Activated CD4-positive, CD25-positive, alpha-beta regulatory T cell (primary cell): ENCODE results near the gene C9orf43.
"Not testable (repeated sequence)": the region's sequence is repeated elsewhere in the genome, so short reads cannot be mapped to it uniquely, and the experiment has no call there.

Experiments used
- DNase-seq, 4 experiments: peaks; one replicate each; lab custom pipeline; 2025; lab: John Stamatoyannopoulos, UW

Gene C9orf43, protein sequence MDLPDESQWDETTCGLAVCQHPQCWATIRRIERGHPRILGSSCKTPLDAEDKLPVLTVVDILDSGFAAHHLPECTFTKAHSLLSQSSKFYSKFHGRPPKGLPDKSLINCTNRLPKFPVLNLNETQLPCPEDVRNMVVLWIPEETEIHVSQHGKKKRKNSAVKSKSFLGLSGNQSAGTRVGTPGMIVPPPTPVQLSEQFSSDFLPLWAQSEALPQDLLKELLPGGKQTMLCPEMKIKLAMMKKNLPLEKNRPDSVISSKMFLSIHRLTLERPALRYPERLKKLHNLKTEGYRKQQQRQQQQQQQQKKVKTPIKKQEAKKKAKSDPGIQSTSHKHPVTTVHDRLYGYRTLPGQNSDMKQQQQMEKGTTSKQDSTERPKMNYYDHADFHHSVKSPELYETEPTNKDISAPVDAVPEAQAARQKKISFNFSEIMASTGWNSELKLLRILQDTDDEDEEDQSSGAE

DNA sequence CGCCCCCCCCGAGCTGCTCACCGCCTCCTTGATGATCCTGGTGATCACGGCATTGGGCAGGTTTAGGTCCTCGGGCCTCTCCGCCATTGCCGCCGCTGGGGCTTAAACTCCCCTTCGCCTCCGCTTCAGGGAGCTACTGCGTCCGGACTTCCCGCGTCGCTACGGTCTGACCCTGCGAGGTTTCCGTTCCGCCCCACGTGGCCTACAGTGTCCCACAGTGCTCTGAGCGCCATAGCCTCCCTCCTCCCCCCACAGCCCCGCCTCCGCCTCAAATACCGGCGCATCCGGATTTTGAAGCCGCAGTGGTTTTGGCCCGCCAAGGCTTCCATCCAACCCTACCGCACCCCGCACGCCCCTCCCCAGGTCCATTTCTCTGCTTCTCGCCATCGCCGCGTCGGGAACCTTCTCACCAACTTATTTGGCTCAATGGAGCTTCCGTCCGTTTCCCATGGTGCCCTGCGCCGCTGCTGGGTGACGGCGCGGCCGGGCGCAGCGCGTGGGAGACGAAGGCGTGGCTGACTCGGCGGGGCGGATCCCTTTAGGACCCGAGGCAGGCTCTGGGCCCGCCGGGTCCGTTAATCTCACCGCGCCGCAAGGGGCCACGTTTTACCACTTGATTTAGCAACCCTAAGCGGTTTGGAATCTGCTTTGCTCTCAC is at the start of gene C9orf43, which contains the start of gene POLE3:
Gene C9orf43, plus strand, starts transcription at position 541 of the 658 bp plus-strand sequence. CDS start 2,747 bp downstream, outside the sequence.
Gene POLE3, minus strand, starts transcription at position 469 of the 658 bp plus-strand sequence. Its CDS starts 382 bp downstream, at position 87.
- DNase-seq, result peak; percentile 87 to 94 (median 90)

DNA sequence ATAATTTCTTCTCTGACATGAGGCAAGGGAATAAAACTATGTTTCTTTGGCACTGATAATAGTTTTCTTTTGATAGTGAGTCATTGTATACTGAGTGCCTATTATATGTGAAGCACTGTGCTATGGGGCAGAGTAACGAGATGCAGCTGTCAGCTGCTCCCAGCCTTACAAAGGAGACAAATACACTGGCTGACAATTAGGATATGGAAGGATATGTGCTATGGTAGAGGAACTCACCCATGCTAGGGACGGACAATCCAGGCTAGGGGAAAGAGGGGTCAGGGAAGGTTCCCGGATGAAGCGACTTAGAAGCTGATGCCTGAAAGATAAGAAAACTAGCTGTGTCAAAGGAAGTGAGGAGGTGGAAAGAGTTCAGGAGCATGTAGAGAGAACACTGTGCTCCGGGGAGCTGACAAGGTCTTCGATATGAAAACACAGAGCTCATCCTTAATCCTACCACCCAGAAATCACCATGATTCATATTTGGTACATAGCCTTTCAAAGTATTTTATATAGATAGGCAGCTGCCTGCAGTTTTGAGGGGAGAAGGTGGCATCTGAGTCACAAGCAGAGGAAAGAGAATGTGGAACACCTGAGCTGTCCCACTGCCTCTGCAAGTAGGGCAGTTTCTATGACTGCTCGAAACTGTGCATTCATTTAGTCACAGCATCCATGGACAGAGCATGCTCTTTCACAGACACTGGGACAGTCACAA is 49.1 kb upstream of the C9orf43 start:
- DNase-seq, result no peak

DNA sequence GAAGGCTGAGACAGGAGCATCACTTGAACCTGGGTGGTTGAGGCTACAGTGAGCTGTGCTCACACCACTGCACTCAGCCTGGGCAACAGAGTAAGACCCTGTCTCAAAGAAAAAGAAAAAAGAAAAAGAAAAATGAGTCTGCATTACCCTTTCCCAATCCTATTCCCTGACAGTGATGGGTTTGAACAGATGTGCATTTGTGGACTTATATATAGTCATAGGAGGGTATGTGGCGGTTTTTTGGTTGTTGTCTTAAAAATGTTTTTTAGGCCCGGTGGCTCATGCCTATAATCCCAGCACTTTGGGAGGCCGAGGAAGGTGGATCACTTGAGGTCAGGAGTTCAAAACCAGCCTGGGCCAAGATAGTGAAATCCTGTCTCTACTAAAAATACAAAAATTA is 47.2 kb upstream of the C9orf43 start:
- DNase-seq, result no peak

DNA sequence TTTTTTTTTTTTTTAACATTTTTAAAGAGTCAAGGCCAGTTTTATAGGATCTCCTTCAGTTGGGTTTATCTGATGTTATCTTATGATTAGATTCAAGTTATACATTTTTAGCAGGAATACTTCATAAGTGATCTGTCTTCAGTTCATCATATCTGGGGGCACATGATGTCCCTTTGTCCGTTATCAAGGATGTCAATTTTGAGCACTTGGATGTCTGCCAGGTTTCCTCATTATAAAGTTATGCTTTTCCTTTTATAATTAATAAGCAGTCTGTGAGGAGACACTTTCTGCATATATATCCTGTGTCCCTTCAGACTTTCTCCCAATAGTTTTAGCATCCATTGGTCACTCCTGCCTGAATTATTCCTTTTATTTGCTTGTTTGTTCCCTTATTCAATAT is 45.6 kb upstream of the C9orf43 start:
- DNase-seq, result no peak

DNA sequence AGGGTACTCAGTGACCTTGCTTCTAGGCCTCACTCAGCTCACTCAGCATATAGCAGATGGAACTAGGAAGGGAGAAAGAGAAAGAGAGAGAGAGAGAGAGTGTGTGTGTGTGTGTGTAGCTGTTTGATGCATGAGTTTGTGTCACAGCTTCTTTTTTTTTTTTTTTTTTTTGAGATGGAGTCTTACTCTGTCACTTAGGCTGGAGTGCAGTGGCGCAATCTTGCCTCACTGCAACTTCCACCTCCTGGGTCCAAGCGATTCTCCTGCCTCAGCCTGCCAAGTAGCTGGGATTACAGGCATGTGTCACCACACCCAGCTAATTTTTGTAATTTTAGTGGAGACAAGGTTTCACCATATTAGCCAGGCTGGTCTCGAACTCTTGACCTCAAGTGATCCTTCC is 44.9 kb upstream of the C9orf43 start:
- not testable (repeated sequence) for DNase-seq

DNA sequence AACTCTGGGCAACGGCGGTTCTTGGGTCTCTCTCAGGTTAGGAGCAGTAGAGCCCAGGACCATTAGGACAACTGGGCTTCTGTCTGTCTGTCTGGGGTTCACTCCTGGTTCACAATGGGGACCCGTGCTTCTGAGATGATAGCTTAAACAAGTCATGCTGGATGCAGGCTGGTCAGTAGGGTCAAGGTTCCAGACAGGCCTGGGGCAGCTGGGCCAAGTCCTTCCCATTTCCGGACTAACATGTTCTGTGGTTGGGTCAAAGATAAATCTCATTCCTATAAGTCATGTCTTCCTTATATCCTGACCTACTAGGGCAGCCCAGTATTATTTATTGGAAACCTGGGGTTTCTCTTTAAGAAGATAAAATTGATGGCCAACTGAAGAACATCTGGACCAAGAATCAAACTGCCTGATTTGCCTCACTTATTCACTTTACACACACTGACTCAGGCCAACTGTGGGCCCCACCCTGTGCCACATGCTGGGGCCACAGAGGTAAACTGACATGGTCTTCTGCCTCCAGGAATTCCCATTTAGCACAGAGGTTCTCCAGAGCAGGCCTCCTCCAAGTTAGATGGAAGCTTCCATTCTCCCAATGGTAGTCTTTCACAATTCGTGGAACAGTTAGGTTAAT is 42.1 kb upstream of the C9orf43 start:
- no peak for DNase-seq

DNA sequence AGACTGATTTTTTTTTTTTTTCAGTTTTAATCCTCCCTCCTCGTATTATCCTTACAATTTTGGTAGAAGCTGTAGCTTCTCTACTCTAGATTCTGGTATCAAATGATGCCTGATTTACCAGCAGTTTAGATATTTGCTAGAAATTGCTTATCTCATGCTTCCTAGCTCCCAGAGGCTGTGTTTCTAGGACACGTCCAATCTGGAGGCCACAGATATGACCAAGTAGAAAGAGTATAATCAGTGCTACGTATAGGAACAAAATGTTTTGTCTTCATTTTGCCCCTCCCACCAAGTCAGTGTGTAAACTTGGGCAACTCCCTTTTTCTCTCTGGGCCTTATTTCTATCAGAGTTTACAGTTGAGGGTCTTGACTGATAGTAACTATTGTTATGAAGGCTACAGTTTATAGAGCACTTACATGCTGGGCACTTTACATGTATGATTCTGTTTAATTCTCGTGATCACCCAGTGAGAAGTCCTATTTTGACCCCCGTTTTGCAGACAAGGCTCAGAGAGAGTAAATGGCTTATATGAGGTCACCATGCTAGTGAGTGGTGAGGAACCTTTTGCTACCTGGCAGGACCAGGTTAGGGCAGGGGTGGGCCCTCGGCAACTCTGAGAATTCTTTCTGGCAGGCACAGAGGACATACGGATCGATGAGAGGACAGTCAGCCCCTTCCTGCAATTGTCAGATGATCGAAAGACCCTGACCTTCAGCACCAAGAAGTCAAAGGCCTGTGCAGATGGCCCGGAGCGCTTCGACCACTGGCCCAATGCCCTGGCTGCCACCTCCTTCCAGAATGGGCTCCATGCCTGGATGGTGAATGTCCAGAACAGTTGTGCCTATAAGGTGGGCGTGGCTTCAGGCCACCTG is 41.3 kb upstream of the C9orf43 start:
- DNase-seq, result no peak

DNA sequence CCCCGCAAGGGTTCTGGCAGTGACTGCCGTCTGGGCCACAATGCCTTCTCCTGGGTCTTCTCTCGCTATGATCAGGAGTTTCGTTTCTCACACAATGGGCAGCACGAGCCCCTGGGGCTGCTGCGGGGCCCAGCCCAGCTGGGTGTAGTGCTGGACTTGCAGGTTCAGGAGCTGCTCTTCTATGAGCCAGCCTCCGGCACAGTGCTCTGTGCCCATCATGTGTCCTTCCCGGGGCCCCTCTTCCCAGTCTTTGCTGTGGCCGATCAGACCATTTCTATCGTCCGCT is 40.7 kb upstream of the C9orf43 start:
- DNase-seq, result no peak

DNA sequence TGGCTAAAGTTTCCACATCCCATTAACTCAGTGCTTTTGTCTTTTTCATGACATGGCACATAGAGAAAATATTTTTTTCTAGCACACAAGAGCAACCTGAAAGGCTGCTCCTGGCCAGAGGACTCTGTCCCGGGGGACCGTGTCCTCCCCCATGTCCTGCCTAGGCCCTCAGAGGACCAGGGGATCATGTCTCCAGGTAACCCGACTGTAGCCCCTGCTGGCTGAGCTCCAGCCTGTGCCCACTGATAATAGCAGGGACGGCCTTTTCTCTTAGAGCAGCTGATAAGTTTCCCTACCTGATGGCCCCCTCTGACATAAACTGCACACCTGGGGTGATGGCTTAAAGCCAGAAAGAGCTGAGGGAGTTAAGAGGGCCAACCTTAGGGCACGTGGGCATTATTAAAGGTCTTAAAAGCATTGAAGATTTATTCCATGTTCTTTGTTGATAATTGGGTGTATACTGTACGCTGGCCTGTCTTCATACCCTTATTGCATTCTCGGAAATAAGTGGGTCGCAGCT is 39.7 kb upstream of the C9orf43 start:
- no peak for DNase-seq

DNA sequence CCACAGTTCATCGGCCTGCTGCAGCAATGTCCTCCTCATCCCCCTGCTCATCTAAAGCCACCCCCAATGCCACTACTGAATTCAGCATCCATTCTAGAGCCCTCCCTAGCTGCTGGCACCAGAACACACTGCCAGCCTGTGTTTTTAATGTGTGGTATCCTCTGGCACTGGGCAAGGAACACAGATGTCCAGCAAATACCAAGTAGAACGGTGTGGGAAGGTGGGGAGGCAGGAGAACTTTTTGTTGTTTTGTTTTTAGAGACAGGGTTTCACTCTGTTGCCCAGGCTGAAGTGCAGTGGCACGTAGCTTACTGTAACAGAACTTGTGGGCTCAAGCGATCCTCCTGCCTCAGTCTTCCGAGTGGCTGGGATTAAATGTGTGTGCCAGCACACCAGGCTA is 38.5 kb upstream of the C9orf43 start:
- no peak for DNase-seq

DNA sequence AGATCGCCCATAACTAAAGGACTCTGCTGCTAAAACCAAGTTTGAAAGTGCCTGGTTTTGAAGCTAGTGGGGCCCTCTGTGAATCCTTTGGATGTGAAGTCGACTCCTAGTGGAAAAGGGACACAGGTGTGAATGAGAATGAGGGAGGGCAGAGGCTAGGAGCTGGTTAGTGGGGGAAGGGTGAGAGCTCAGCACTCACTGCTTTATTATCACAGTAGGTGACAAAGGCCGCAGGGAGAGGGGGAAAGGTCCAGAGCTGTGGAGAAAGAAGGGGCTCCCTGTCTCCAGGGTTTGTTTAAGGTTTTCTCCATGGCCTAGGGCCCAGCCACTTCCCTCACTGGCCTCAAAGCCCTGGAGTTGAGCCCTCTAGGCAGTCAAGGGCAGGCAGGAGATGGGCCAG is 37.3 kb upstream of the C9orf43 start:
- no peak for DNase-seq

DNA sequence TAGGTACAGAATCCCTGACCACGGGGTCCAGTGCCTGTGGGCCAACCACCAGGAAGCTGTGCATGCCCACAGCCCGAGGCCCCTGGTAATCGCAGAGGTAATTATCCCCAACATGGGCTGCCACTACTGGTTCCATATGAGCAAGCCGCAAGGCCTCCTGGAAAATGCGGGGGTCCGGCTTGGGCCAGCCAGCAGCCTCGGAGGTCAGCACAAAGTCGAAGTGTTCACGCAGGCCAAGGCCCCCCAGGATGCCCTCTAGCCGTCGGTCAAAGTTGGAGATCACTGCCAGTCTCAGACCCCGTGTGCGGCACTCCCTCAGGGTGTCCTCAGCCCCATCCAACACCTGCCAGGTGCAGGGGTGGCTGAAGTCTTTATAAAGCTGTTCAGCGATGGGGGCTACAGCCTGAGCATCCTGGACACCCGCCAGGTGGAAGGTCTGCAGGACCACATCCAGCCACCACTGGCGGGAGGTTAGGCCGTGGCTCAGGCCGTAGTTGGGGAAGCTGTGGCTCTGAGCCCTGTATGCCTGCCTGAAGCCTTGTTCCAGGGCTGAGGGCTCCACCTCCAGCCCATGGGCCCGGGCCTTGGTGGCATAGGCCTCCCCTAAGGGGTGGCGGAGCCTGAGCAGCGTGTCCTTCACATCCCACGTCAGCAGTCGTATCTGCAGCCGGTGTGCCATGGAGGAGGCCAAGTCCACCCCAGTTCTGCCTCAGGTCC is 36.7 kb upstream of the C9orf43 start:
- DNase-seq, result no peak

DNA sequence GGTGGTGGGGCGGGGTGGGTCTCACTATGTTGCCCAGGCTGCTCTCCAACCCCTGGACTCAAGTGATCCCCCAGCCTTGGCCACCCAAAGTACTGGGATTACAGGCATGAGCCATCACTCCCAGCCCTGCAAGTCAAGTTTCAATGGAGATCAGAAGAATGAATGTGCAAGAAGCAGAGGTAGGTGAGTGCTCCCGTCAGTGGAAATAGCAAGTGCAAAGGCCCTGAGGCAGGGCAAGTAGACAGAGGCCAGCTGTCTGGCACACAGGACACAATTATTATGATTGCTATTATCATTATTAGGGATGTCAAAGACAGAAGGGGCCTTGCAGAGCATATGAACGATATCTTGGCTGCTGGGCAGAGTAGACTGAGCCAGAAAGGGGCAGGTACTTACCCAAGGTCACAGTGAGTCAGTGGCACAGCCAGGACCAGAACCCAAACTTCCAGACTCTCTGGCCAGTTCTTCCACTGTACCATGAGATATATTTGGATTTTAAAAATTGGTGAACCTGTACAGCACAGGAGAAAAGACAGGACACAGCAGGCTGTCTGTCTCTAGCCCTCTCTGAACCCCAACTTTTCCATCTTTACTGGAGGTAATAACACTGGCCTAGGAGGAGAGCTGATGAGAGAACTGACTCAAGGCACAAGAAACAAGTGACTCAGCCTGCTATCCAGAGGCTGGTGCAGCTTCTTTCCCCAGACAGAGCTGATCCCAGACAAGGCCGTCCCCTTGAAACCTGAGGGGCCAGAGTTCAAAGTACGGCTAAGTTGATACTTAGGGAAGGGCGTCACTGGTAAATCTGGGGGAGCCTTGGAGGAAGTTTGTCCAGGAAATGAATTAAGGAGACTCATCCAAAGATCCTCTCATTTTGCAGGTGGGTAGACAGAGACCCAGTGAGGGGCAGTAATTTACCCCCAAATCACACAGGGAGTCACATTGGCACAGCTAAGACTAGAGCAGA is 35.2 kb upstream of the C9orf43 start:
- no peak for DNase-seq

DNA sequence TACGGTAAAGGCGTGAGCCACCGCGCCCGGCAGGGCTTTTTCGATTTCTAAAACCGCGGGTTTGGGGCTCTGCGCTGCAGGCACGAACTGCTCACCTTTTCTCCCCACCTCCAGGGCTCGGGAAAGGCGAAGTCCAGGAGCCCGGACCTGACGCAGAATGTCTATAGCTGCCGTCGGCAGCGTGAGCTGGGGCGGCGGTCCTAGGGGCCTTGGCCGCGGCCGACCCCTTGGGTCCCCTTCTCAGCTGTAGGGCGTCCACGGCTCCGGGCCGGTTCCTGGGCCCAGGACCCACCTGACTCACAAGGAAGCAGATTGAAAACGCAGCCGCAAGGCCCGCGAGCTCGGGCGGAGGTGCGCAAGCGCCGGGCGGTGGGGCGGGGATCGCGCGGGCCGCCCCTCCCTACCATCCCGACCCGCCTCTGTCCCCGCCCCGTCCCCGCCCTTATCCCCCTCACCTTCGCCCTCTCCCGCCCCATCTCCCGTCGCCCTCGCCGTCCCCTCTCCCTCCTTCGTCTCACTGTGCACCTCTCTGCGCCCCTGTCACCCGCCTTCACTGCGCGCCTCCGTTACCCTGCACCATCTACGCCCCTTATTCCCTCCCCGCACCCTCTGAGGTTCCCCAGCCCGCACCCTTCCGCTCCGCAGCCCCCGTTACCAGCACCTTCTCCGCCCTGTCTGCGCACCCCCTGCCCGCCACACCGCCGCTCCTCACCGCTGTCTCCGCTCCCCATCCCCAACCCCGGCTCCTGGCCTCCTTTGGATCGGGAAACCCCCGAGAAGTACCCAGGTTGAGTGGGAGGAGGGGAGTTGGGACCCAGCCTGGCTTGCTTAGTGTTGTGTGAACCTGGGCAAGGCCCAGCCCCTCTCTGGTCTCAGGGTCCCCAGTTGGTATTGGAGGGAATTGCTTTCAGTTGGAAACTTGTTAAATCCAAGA is 33.6 kb upstream of the C9orf43 start, which contains the start of gene HDHD3:
Gene HDHD3, minus strand, starts transcription at position 353 of the 934 bp plus-strand sequence. CDS start 2,632 bp downstream, outside the sequence.
- DNase-seq, result peak; percentile 45 to 62 (median 54)

DNA sequence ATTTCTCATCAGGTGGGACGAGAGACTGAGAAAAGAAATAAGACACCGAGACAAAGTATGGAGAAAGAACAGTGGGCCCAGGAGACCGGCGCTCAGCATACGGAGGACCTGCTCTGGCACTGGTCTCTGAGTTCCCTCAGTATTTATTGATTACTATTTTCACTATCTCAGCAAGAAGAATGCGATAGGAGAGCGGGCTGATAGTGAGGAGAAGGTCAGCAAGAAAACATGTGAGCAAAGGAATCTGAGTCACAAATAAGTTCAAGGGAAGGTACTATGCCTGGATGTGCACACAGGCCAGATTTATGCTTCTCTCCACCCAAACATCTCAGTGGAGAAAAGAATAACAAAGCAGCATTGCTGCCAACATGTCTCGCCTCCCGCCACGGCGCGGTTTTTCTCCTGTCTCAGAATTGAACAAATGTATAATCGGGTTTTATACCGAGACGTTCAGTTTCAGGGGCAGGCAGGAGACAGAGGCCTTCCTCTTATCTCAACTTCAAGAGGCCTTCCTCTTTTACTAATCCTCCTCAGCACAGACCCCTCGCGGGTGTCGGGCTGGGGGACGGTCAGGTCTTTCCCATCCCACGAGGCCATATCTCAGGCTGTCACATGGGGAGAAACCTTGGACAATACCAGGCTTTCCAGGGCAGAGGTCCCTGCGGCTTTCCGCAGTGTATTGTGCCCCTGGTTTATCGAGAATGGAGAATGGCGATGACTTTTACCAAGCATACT is 31.3 kb upstream of the C9orf43 start:
- not testable (repeated sequence) for DNase-seq

DNA sequence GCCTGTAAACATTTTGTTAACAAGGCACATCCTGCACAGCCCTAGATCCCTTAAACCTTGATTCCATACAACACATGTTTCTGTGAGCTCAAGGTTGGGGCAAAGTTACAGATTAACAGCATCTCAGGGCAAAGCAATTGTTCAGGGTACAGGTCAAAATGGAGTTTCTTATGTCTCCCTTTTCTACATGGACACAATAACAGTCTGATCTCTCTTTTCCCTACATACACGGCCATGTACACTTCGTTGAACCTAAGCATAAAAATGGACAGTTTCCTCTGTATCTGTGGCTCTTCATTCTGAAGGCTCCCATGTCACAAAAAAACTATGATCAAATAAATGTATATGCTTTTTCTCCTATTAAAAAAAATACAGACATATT is 30.7 kb upstream of the C9orf43 start:
- DNase-seq, result not testable (repeated sequence)

DNA sequence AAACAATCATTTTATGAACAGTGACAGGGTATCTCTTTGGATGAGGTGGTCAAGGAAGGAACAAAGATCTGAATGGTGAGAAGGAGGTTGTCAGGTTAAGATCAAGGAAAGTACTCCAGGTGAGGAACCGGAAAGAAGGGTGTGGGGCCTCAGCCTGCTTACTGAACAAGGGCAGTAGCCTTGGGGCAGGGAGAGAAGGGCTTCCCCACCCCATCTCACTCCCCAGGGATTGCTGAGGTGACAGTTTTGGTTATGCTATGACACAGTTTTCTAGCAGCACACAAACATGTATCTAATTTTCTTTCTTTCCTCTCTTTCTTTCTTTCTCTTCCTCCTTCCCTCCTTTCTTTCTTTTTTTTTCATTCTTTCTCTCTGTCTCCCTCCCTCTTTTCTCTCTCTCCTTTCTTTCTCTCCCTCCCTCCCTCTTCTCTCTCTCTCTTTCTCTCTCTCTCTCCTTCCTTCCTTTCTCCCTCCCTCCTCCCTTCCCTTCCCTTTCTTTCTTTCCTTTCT is 29.6 kb upstream of the C9orf43 start:
- no peak for DNase-seq
